Measurements from ENCODE around the gene CDH16. TPM values are rescaled to one million over a fixed set of nuclear protein-coding genes. Genes with fewer than 3 reads are reported as not detected.

CDH16 gene
- total and polyA plus RNA-seq, 2 of the 13 experiments (the other 11 are each of a cell fraction or from before 2014, with no cell fraction given), result 2.7 to 3.9 TPM

- TF ChIP-seq, protein P1, sequence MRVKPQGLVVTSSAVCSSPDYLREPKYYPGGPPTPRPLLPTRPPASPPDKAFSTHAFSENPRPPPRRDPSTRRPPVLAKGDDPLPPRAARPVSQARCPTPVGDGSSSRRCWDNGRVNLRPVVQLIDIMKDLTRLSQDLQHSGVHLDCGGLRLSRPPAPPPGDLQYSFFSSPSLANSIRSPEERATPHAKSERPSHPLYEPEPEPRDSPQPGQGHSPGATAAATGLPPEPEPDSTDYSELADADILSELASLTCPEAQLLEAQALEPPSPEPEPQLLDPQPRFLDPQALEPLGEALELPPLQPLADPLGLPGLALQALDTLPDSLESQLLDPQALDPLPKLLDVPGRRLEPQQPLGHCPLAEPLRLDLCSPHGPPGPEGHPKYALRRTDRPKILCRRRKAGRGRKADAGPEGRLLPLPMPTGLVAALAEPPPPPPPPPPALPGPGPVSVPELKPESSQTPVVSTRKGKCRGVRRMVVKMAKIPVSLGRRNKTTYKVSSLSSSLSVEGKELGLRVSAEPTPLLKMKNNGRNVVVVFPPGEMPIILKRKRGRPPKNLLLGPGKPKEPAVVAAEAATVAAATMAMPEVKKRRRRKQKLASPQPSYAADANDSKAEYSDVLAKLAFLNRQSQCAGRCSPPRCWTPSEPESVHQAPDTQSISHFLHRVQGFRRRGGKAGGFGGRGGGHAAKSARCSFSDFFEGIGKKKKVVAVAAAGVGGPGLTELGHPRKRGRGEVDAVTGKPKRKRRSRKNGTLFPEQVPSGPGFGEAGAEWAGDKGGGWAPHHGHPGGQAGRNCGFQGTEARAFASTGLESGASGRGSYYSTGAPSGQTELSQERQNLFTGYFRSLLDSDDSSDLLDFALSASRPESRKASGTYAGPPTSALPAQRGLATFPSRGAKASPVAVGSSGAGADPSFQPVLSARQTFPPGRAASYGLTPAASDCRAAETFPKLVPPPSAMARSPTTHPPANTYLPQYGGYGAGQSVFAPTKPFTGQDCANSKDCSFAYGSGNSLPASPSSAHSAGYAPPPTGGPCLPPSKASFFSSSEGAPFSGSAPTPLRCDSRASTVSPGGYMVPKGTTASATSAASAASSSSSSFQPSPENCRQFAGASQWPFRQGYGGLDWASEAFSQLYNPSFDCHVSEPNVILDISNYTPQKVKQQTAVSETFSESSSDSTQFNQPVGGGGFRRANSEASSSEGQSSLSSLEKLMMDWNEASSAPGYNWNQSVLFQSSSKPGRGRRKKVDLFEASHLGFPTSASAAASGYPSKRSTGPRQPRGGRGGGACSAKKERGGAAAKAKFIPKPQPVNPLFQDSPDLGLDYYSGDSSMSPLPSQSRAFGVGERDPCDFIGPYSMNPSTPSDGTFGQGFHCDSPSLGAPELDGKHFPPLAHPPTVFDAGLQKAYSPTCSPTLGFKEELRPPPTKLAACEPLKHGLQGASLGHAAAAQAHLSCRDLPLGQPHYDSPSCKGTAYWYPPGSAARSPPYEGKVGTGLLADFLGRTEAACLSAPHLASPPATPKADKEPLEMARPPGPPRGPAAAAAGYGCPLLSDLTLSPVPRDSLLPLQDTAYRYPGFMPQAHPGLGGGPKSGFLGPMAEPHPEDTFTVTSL (CRISPR knock-in tag; IDR thresholded peaks at IDR 0.05; ENCODE audit: borderline replicate concordance), result no peak
- peak; percentile 44; the same call in 1 of the 2 replicates for TF ChIP-seq ZNF350 (CRISPR knock-in tag; IDR thresholded peaks at IDR 0.05; ENCODE audit: borderline replicate concordance, low read depth)
- TF ChIP-seq, protein P2, sequence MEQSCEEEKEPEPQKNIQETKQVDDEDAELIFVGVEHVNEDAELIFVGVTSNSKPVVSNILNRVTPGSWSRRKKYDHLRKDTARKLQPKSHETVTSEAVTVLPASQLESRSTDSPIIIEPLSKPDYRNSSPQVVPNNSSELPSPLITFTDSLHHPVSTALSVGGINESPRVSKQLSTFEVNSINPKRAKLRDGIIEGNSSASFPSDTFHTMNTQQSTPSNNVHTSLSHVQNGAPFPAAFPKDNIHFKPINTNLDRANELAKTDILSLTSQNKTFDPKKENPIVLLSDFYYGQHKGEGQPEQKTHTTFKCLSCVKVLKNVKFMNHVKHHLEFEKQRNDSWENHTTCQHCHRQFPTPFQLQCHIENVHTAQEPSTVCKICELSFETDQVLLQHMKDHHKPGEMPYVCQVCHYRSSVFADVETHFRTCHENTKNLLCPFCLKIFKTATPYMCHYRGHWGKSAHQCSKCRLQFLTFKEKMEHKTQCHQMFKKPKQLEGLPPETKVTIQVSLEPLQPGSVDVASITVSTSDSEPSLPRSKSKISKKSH (CRISPR knock-in tag; IDR thresholded peaks at IDR 0.05; ENCODE audit: borderline replicate concordance), result no peak
- TF ChIP-seq HNRNPLL (IDR thresholded peaks at IDR 0.05; ENCODE audit: low read depth, low read length, poor library complexity, severe bottlenecking), result no peak
- no peak for TF ChIP-seq ZNF280D (CRISPR knock-in tag; IDR thresholded peaks at IDR 0.05)
- no peak for TF ChIP-seq ZNF747 (CRISPR knock-in tag; IDR thresholded peaks at IDR 0.05; ENCODE audit: borderline replicate concordance)
- TF ChIP-seq, protein P3, sequence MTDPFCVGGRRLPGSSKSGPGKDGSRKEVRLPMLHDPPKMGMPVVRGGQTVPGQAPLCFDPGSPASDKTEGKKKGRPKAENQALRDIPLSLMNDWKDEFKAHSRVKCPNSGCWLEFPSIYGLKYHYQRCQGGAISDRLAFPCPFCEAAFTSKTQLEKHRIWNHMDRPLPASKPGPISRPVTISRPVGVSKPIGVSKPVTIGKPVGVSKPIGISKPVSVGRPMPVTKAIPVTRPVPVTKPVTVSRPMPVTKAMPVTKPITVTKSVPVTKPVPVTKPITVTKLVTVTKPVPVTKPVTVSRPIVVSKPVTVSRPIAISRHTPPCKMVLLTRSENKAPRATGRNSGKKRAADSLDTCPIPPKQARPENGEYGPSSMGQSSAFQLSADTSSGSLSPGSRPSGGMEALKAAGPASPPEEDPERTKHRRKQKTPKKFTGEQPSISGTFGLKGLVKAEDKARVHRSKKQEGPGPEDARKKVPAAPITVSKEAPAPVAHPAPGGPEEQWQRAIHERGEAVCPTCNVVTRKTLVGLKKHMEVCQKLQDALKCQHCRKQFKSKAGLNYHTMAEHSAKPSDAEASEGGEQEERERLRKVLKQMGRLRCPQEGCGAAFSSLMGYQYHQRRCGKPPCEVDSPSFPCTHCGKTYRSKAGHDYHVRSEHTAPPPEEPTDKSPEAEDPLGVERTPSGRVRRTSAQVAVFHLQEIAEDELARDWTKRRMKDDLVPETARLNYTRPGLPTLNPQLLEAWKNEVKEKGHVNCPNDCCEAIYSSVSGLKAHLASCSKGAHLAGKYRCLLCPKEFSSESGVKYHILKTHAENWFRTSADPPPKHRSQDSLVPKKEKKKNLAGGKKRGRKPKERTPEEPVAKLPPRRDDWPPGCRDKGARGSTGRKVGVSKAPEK (CRISPR knock-in tag; IDR thresholded peaks at IDR 0.05; ENCODE audit: borderline replicate concordance), result no peak
- no peak for TF ChIP-seq ZNF703 (CRISPR knock-in tag; IDR thresholded peaks at IDR 0.05; ENCODE audit: borderline replicate concordance)
- no peak for TF ChIP-seq ZNF704 (CRISPR knock-in tag; IDR thresholded peaks at IDR 0.05; ENCODE audit: borderline replicate concordance)
- TF ChIP-seq, protein P4, sequence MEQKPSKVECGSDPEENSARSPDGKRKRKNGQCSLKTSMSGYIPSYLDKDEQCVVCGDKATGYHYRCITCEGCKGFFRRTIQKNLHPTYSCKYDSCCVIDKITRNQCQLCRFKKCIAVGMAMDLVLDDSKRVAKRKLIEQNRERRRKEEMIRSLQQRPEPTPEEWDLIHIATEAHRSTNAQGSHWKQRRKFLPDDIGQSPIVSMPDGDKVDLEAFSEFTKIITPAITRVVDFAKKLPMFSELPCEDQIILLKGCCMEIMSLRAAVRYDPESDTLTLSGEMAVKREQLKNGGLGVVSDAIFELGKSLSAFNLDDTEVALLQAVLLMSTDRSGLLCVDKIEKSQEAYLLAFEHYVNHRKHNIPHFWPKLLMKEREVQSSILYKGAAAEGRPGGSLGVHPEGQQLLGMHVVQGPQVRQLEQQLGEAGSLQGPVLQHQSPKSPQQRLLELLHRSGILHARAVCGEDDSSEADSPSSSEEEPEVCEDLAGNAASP (CRISPR knock-in tag; IDR thresholded peaks at IDR 0.05; ENCODE audit: borderline replicate concordance), result no peak
These were observed 19.1 kb upstream of the CDH16 start (continued) for GRCh38 chr16:66937725-66938337.

All from HepG2 (cell line).